Tibial nerve (tissue), 3 donors: ENCODE results near the gene MARCHF5.

Experiments used
- CTCF ChIP-seq, 5 experiments: fragments of 200-600 bp in 3 of 5; fragments of 450-650 bp in 2 of 5; sonication (generic) in 3 of 5; IDR thresholded peaks; one replicate each; pipeline ENCODE4 v1.5.1; 2016 to 2019; ENCODE audit warnings: antibody characterized with exemption in 5 of 5, mild to moderate bottlenecking in 3 of 5, moderate library complexity in 2 of 5
- POLR2A ChIP-seq, 2 donors: fragments of 450-650 bp; IDR thresholded peaks; one replicate each; pipeline ENCODE4 v1.6.1; 2017; ENCODE audit warnings: antibody characterized with exemption in 2 of 2, mild to moderate bottlenecking in 2 of 2, moderate library complexity in 2 of 2

- no peak for TF ChIP-seq POLR2A (IDR thresholded peaks at IDR 0.05)
- TF ChIP-seq CTCF (IDR thresholded peaks at IDR 0.05) = no peak
Observed at GRCh38 chr10:92264249-92264648, 26.7 kb upstream of the MARCHF5 start.
